HG03066 (cell line): ENCODE data around the gene FASN.

ENCODE experiments used
- ATAC-seq: cut with Tn5 transposase; IDR thresholded peaks from one replicate; pipeline ENCODE4 v1.9.1; 2021; ENCODE audit warnings: low read depth; ENCODE audit not compliant: unreplicated experiment

The FASN gene

GRCh38 chr17:82030470-82031302 lies 67.3 kb downstream of the FASN start:
- ATAC-seq, result no peak

DNA sequence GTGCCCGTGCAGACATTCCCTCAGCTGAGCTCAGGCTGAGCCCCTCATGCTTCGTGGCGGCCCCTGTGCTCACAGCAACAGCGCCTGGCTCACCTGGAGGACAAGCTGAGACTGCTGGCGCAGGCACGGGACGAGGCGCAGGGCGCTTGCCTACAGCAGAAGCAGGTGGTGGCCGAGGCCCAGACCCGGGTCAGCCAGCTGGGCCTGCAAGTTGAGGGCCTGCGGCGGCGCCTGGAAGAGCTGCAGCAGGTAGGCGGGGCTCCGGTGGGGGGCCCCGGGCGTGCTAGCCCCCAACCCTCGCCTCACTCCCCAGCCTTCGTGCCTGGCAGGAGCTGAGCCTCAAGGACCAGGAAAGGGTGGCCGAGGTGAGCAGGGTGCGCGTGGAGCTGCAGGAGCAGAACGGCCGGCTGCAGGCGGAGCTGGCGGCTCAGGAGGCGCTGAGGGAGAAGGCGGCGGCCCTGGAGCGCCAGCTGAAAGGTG lies 68.0 kb downstream of the FASN start:
- ATAC-seq, result no peak

DNA sequence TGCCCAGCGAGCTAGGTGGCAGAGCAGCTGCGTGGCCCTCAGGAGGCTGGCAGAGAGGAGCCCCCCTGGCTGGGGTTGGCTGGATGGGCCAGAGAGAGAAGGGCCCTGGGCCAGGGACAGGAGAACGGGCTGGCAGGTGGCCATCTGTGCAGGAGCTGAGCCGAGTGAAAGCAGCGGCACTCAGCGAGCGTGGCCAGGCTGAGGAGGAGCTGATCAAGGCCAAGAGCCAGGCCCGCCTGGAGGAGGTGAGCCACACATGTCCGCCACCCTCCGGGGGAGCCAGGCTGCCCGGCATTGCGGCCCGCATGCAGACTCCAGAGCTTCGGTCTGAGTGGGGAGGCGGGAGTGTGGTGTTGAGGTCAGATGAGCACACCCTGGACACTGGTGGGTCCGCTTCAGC lies 68.6 kb downstream of the FASN start:
- no peak for ATAC-seq

GRCh38 chr17:82028966-82029365 lies 69.1 kb downstream of the FASN start:
- ATAC-seq, result no peak
